Naive thymus-derived CD4-positive, alpha-beta T cell (primary cell): Measurements from ENCODE around the gene ZSCAN16. TPM values are rescaled to one million over a fixed set of nuclear protein-coding genes. Genes with fewer than 3 reads are reported as not detected.
"Not testable (repeated sequence)": the region's sequence is repeated elsewhere in the genome, so short reads cannot be mapped to it uniquely, and the experiment has no call there.

Experiments used
- ATAC-seq: fragments of 150-1000 bp; cut with Tn5 transposase; 2 replicates; pipeline ENCODE4 v1.10.0; 2021; ENCODE audit warnings: mild to moderate bottlenecking, moderate library complexity
- CTCF ChIA-PET: fragments of 350-600 bp; sonication (Branson Sonifier 250); formaldehyde crosslinking; loops from one replicate; lab custom pipeline; 2021; ENCODE audit warnings: antibody characterized with exemption; lab: Charles Lee
- POLR2A ChIA-PET: fragments of 350-600 bp; sonication (Branson Sonifier 250); formaldehyde crosslinking; loops from one replicate; lab custom pipeline; 2021; ENCODE audit warnings: antibody characterized with exemption, inconsistent platforms; lab: Charles Lee
- DNase-seq, 9 donors: peaks; one replicate each; pipeline versions ENCODE4 v3.0.0 to v3.0.0-alpha.2; 2020 to 2022; ENCODE audit warnings: mixed read lengths in 1 of 9
- H3K27ac ChIP-seq: one replicate; pipeline ENCODE4 v1.7.0; 2013; ENCODE audit warnings: mild to moderate bottlenecking, low read depth, low read length, moderate library complexity
- H3K27me3 ChIP-seq, 2 donors: one replicate each; pipeline ENCODE4 v1.7.0; 2013; ENCODE audit warnings: low read length in 2 of 2, mild to moderate bottlenecking in 2 of 2, moderate library complexity in 2 of 2; ENCODE audit not compliant: control insufficient read depth in 2 of 2, insufficient read depth in 2 of 2
- H3K36me3 ChIP-seq, 3 experiments: 1 replicate in 2 of 3; 2 replicates in 1 of 3; pipeline ENCODE4 v1.7.0; 2013; ENCODE audit warnings: low read length in 3 of 3, mild to moderate bottlenecking in 3 of 3, moderate library complexity in 1 of 3; ENCODE audit not compliant: insufficient read depth in 3 of 3, control insufficient read depth in 2 of 3
- H3K4me1 ChIP-seq, 2 donors: one replicate each; pipeline ENCODE4 v1.7.0; 2013; ENCODE audit warnings: low read length in 2 of 2, mild to moderate bottlenecking in 2 of 2, moderate library complexity in 1 of 2; ENCODE audit not compliant: control insufficient read depth in 2 of 2, insufficient read depth in 2 of 2
- H3K4me3 ChIP-seq: 2 replicates; pipeline ENCODE4 v1.7.0; 2013; ENCODE audit warnings: mild to moderate bottlenecking, low read length
- H3K9me3 ChIP-seq, 3 experiments: 1 replicate in 2 of 3; 2 replicates in 1 of 3; pipeline ENCODE4 v1.7.0; 2013; ENCODE audit warnings: low read length in 3 of 3; ENCODE audit not compliant: control insufficient read depth in 2 of 3
- H3K27ac Mint-ChIP-seq, 9 donors: one replicate each; pipeline ENCODE4 v1.8.0; 2020 to 2022; ENCODE audit warnings: mixed read lengths in 9 of 9, mild to moderate bottlenecking in 8 of 9, moderate library complexity in 5 of 9, inconsistent platforms in 2 of 9
- H3K27me3 Mint-ChIP-seq, 5 donors: one replicate each; pipeline ENCODE4 v1.8.0; 2021 to 2022; ENCODE audit warnings: mixed read lengths in 5 of 5, mild to moderate bottlenecking in 1 of 5
- H3K36me3 Mint-ChIP-seq, 5 donors: one replicate each; pipeline ENCODE4 v1.8.0; 2020 to 2022; ENCODE audit warnings: mixed read lengths in 5 of 5, mild to moderate bottlenecking in 3 of 5, inconsistent platforms in 1 of 5
- H3K4me1 Mint-ChIP-seq, 7 donors: one replicate each; pipeline ENCODE4 v1.8.0; 2020 to 2022; ENCODE audit warnings: mixed read lengths in 7 of 7, mild to moderate bottlenecking in 3 of 7, inconsistent platforms in 1 of 7
- H3K4me3 Mint-ChIP-seq, 10 donors: one replicate each; pipeline ENCODE4 v1.8.0; 2020 to 2022; ENCODE audit warnings: mild to moderate bottlenecking in 10 of 10, mixed read lengths in 10 of 10, moderate library complexity in 6 of 10, inconsistent platforms in 2 of 10
- H3K9me3 Mint-ChIP-seq, 11 donors: one replicate each; pipeline ENCODE4 v1.8.0; 2020 to 2022; ENCODE audit warnings: mixed read lengths in 11 of 11, mild to moderate bottlenecking in 4 of 11, inconsistent platforms in 1 of 11, moderate library complexity in 1 of 11
- intact Hi-C, 2 donors: fragments of 100-400 bp; cut with micrococcal nuclease; formaldehyde crosslinking; loops; one replicate each; pipeline ENCODE4 v1.15.1; 2023
- polyA plus RNA-seq, 2 donors: library from polyadenylated mRNA; unstranded; fragments of 300-500 nt; fragmentation: Illumina TruSeq; gene quantifications; one replicate each; pipeline ENCODE4 v1.2.3, GENCODE V29; 2021
- total RNA-seq, 6 experiments: library from RNA in 5 of 6; stranded (reverse) in 5 of 6; gene quantifications; 1 replicate in 5 of 6; 2 replicates in 1 of 6; pipeline ENCODE4 v1.2.3 and lab custom pipeline; 2021 to 2026

The ZSCAN16 gene
- total and polyA plus RNA-seq, 7 experiments from 2014 or later: 6.4 to 15.7 (median 13.6) TPM

DNA sequence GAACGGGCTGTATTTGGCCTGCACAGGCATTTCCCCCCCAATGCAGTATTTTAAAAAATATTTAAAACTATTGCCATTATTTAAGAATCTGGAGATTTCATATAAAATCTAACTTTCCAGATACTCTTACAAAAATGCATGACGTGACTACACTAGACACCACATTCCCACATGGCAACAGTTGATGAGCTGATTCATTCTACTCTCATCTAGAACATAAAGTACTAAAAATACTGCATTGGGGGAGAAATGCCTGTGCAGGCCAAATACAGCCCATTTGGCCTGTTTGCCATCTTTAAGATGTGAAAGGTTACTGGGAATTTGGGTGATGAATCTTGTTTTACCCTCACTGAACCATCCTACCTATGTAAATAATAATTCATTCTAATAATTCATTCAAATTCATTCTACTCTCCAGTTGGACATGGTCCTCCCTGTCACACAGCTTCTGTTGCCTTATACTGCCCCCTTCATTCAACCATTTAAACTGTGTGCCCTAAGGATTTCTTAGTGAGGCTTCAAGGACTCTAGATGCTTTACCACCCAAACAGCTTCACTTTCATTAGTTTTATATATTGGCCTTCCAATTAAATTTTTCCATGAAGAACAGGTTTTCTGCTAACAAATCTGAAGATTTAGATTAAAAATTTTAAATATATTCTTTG, 6.9 kb upstream of the ZSCAN16 start:
- peaks cover 0 to 41% (median 4%) of the 10 kb centered on the region in 3 experiments for H3K36me3 ChIP-seq
- CTCF ChIA-PET: interaction anchor here (1.2 kb wide), 1 partner anchor 13 kb away, joined by 3 read pairs; no protein-coding TSS in a partner anchor

DNA sequence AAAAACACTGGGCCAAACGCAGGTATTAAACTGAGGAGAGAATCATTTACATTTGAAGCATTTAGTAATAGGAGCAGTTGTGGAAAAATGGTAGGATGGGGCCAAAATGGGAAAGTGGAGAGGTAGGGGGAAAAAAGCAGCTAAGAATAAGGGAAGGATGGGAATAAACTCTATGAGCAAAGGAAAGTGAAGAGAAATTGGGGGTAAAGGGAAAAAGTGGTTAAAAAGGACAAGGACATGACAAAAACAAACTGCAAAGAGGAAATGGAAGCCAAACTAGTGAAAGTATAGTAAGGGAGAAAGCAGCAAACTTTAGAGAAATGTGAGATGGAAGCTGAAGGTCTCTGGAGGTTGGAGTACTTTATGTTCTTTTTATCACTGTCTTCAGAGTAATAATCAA, 6.2 kb upstream of the ZSCAN16 start:
- no peak for ATAC-seq
- no peaks in the 10 kb centered on the region for H3K4me1 ChIP-seq
- intact Hi-C loops: no loop called here
- Mint-ChIP-seq H3K27me3 (no peaks in the 10 kb centered on the region), H3K36me3 (peaks cover 10 to 58% (median 29%) of the 10 kb centered on the region in 5 donors), H3K4me3 (no peak overlapping the region), H3K27ac (no peak overlapping the region), H3K4me1 (peaks cover under 1 to 9% (median 2%) of the 10 kb centered on the region in 7 donors), H3K9me3 (peaks cover 0 to 2% (median 0%) of the 10 kb centered on the region in 11 donors)
- DNase-seq: no peak
- H3K27ac ChIP-seq: no peak overlapping the region
- CTCF ChIA-PET: no interaction called here
- H3K4me3 ChIP-seq: no peak overlapping the region
- H3K27me3 ChIP-seq: no peaks in the 10 kb centered on the region
- H3K36me3 ChIP-seq: peaks cover 0 to 41% (median 4%) of the 10 kb centered on the region in 3 experiments
- no peaks in the 10 kb centered on the region for H3K9me3 ChIP-seq
- POLR2A ChIA-PET: no interaction called here

More for the DNA sequence above, 6.9 kb upstream of the ZSCAN16 start:
- POLR2A ChIA-PET: interaction anchor here (0.5 to 1.2 kb wide), 2 partner anchors 9 to 24 kb away, joined by 3 to 4 read pairs; partner anchors contain the start of gene ZKSCAN8
- Mint-ChIP-seq H3K4me3 (no peak overlapping the region), H3K27ac (no peak overlapping the region), H3K4me1 (peaks cover 0 to 4% (median 0%) of the 10 kb centered on the region in 7 donors), H3K9me3 (peaks cover 0 to 2% (median 0%) of the 10 kb centered on the region in 11 donors), H3K36me3 (peaks cover 10 to 52% (median 28%) of the 10 kb centered on the region in 5 donors), H3K27me3 (no peaks in the 10 kb centered on the region)
- Histone ChIP-seq H3K4me3 (no peak overlapping the region), H3K9me3 (no peaks in the 10 kb centered on the region), H3K27ac (no peak overlapping the region), H3K4me1 (no peaks in the 10 kb centered on the region), H3K27me3 (no peaks in the 10 kb centered on the region)
- no peak for ATAC-seq
- intact Hi-C loops: no loop called here
- no peak for DNase-seq

DNA sequence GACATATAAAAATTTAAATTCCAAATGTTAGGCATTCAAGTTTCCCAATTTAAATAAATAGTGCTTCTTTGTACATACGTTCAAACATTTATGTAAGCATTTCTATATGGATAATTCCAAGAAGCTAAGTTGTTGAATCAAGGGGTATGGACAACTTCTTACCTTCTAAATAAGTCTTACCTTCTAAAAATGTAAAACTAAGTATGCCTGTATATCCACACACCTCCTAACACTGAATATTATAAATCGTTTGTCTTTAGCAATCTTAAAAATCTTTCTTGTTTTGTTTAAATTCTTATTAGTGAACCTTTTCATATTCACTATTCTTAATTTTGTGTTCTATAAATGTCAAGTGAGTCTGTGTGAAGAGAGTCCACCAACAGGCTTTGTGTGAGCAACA, 2.5 kb upstream of the ZSCAN16 start:
- intact Hi-C loops: no loop called here
- Histone ChIP-seq H3K27ac (no peak overlapping the region), H3K36me3 (peaks cover 0 to 23% (median 4%) of the 10 kb centered on the region in 3 experiments), H3K9me3 (no peaks in the 10 kb centered on the region), H3K4me1 (peaks cover 12 to 16% of the 10 kb centered on the region in 2 donors), H3K4me3 (no peak overlapping the region), H3K27me3 (no peaks in the 10 kb centered on the region)
- Mint-ChIP-seq H3K27ac (no peak overlapping the region), H3K9me3 (no peaks in the 10 kb centered on the region), H3K4me1 (peaks cover 25 to 38% (median 36%) of the 10 kb centered on the region in 7 donors), H3K36me3 (peaks cover 6 to 39% (median 19%) of the 10 kb centered on the region in 5 donors), H3K4me3 (peak overlapping the region in 1 of 10 donors; percentile 39), H3K27me3 (no peaks in the 10 kb centered on the region)
- POLR2A ChIA-PET: interaction anchor here (7.6 kb wide), 1 partner anchor 17 kb away, joined by 75 read pairs; the partner anchor contains the start of gene ZKSCAN8
- no peak for ATAC-seq
- CTCF ChIA-PET: no interaction called here
- no peak for DNase-seq

DNA sequence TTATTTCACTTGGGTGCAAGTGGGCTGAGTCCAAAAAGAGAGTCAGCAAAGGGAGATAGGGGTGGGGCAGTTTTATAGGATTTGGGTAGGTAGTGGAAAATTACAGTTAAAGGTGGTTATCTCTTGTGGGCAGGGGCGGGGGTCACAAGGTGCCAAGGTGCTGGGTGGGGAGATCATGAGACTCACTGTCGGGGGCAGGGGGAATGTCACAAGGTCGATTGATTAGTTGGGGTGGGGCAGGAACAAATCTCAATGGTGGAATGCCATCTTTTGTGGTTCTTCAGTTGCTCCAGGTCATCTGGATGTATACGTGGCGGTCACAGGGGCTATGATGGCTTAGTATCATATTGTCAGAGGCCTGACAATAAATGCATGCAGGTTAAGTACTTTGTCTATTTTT, 2.1 kb upstream of the ZSCAN16 start:
- H3K4me3 ChIP-seq, intact Hi-C loops, H3K27ac Mint-ChIP-seq, H3K9me3 ChIP-seq, DNase-seq, ATAC-seq, H3K9me3 Mint-ChIP-seq, H3K27me3 Mint-ChIP-seq, H3K27ac ChIP-seq, H3K27me3 ChIP-seq: not testable (repeated sequence)
- ChIA-PET POLR2A (interaction anchor here (0.9 to 7.6 kb wide), 3 partner anchors 17 to 250 kb away, joined by 3 to 75 read pairs (median 3); partner anchors contain the start of gene ZKSCAN8), CTCF (interaction anchor here (1.4 kb wide), 1 partner anchor 18 kb away, joined by 4 read pairs; no protein-coding TSS in a partner anchor)
- H3K4me1 ChIP-seq: peaks cover 12 to 16% of the 10 kb centered on the region in 2 donors
- H3K4me3 Mint-ChIP-seq: peak overlapping the region in 1 of 10 donors; percentile 39
- H3K36me3 Mint-ChIP-seq: peaks cover 6 to 36% (median 19%) of the 10 kb centered on the region in 5 donors
- peaks cover 0 to 26% (median 4%) of the 10 kb centered on the region in 3 experiments for H3K36me3 ChIP-seq
- peaks cover 26 to 40% (median 38%) of the 10 kb centered on the region in 7 donors for H3K4me1 Mint-ChIP-seq

DNA sequence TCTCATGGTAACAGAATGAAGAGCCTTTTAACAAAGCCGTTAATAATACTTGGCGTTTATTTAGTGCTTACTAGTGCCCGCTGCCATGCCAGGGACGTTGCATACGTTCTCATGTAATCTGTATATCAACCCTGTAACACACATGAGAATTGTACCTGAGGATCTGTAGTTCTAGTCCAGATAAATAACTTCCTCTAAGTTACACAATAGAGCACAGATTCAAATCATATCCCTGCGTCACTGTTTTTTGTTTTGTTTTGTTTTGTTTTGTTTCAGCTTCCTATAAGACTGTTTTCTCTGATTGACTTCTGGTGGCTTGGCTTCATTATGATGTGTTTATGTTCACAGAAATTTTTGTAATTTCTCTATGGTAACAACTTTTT, 553 bp downstream of the ZSCAN16 start:
- Histone ChIP-seq H3K27ac (peak overlapping the region; percentile 93), H3K4me1 (peaks cover 12 to 16% of the 10 kb centered on the region in 2 donors), H3K9me3 (no peaks in the 10 kb centered on the region), H3K36me3 (peaks cover 0 to 25% (median 0%) of the 10 kb centered on the region in 3 experiments), H3K4me3 (peak overlapping the region; percentile 86), H3K27me3 (no peaks in the 10 kb centered on the region)
- CTCF ChIA-PET: interaction anchor here (0.7 to 2.1 kb wide), 3 partner anchors 9 to 20 kb away, joined by 3 to 4 read pairs (median 3); no protein-coding TSS in a partner anchor
- peaks cover 35 to 60% (median 51%) of the 10 kb centered on the region in 7 donors for H3K4me1 Mint-ChIP-seq
- peaks cover 0 to 35% (median 9%) of the 10 kb centered on the region in 5 donors for H3K36me3 Mint-ChIP-seq
- peak overlapping the region; percentile 83 to 99 (median 96) for H3K27ac Mint-ChIP-seq
- intact Hi-C loops: loop anchor here (1.0 kb wide), 8 partner anchors 11 to 274 kb away; partner anchors contain the start of genes ZKSCAN8 (in 2 of the 2), ZKSCAN4 (in 1 of the 2), ZSCAN12 (in 1 of the 2) and ZSCAN26 (in 1 of the 2)
- no peaks in the 10 kb centered on the region for H3K9me3 Mint-ChIP-seq
- DNase-seq (peak in 6 of 9 donors; percentile 40 to 70 (median 56)), ATAC-seq (peak; percentile 80)
- POLR2A ChIA-PET: interaction anchor here (0.9 to 7.6 kb wide), 8 partner anchors 14 to 294 kb away, joined by 3 to 75 read pairs (median 4); partner anchors contain the start of genes ZKSCAN4, ZKSCAN8 and ZSCAN26
- H3K27me3 Mint-ChIP-seq: no peaks in the 10 kb centered on the region
- peak overlapping the region; percentile 80 to 98 (median 95) for H3K4me3 Mint-ChIP-seq

DNA sequence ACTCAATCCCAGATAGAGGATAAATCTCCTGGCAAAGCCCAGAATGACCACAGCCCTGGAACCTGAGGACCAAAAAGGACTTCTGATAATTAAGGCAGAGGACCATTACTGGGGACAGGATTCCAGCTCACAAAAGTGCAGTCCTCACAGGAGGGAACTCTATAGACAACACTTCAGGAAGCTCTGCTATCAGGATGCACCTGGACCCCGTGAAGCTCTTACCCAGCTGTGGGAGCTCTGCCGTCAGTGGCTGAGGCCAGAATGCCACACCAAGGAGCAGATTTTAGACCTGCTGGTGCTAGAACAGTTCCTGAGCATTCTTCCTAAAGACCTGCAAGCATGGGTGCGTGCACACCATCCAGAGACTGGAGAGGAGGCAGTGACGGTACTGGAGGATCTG, 992 bp downstream of the ZSCAN16 start:
- Histone ChIP-seq H3K4me3 (peak overlapping the region; percentile 19), H3K27ac (peak overlapping the region; percentile 93), H3K36me3 (peaks cover 0 to 21% (median 0%) of the 10 kb centered on the region in 3 experiments), H3K4me1 (peaks cover 12 to 16% of the 10 kb centered on the region in 2 donors), H3K9me3 (no peaks in the 10 kb centered on the region), H3K27me3 (no peaks in the 10 kb centered on the region)
- ChIA-PET POLR2A (interaction anchor here (0.9 to 7.6 kb wide), 4 partner anchors 14 to 232 kb away, joined by 3 to 75 read pairs (median 4); partner anchors contain the start of gene ZKSCAN8), CTCF (interaction anchor here (0.7 to 2.1 kb wide), 3 partner anchors 11 to 231 kb away, joined by 3 to 4 read pairs (median 4); no protein-coding TSS in a partner anchor)
- DNase-seq (peak in 5 of 9 donors; percentile 11 to 28 (median 15)), ATAC-seq (peak; percentile 33)
- Mint-ChIP-seq H3K27me3 (no peaks in the 10 kb centered on the region), H3K4me3 (peak overlapping the region; percentile 80 to 98 (median 95)), H3K36me3 (peaks cover 0 to 30% (median 6%) of the 10 kb centered on the region in 5 donors), H3K27ac (peak overlapping the region; percentile 83 to 99 (median 96)), H3K4me1 (peaks cover 35 to 63% (median 52%) of the 10 kb centered on the region in 7 donors), H3K9me3 (no peaks in the 10 kb centered on the region)
- intact Hi-C loops: no loop called here
